Eye (tissue), 1 donor: ENCODE measurements around the gene TAF8.
"Not testable (repeated sequence)": the region's sequence is repeated elsewhere in the genome, so short reads cannot be mapped to it uniquely, and the experiment has no call there.

Experiments
- DNase-seq: peaks from one replicate; pipeline ENCODE4 v3.0.0-alpha.2; 2015

Gene TAF8

GRCh38 chr6:42029062-42029685 lies 21.1 kb upstream of the TAF8 start:
- DNase-seq, result no peak

- DNase-seq, result no peak
Measured at GRCh38 chr6:42029881-42030280, 20.4 kb upstream of the TAF8 start.

GRCh38 chr6:42030585-42031506 lies 19.5 kb upstream of the TAF8 start:
- DNase-seq, result peak; percentile 67

- DNase-seq, result no peak
Measured at GRCh38 chr6:42032366-42032765, 18.0 kb upstream of the TAF8 start.

GRCh38 chr6:42037669-42038068 lies 12.7 kb upstream of the TAF8 start:
- not testable (repeated sequence) for DNase-seq

- DNase-seq, result no peak
Measured at GRCh38 chr6:42038163-42038562, 12.2 kb upstream of the TAF8 start.

- DNase-seq, result no peak
Measured at GRCh38 chr6:42038811-42039408, 11.4 kb upstream of the TAF8 start.

GRCh38 chr6:42040856-42041480 lies 9.4 kb upstream of the TAF8 start:
- no peak for DNase-seq

GRCh38 chr6:42041481-42042053 lies 8.8 kb upstream of the TAF8 start:
- DNase-seq, result no peak

- DNase-seq, result no peak
Measured at GRCh38 chr6:42042108-42042507, 8.2 kb upstream of the TAF8 start.

GRCh38 chr6:42043787-42044475 lies 6.4 kb upstream of the TAF8 start:
- DNase-seq, result peak; percentile 97

- DNase-seq, result peak; percentile 72
Measured at GRCh38 chr6:42045538-42046460, 4.5 kb upstream of the TAF8 start.

- DNase-seq, result peak; percentile 9
Measured at GRCh38 chr6:42046464-42047212, 3.7 kb upstream of the TAF8 start.

GRCh38 chr6:42047213-42047590 lies 3.1 kb upstream of the TAF8 start:
- no peak for DNase-seq

- DNase-seq, result peak; percentile 39
Measured at GRCh38 chr6:42047790-42048405, 2.4 kb upstream of the TAF8 start.

GRCh38 chr6:42049116-42049809 lies 1.1 kb upstream of the TAF8 start:
- DNase-seq, result peak; percentile 22

- DNase-seq, result no peak
Measured at GRCh38 chr6:42049948-42050296, 402 bp upstream of the TAF8 start.

- DNase-seq, result no peak
Measured at GRCh38 chr6:42051268-42051653, 937 bp downstream of the TAF8 start.

- DNase-seq, result no peak
Measured at GRCh38 chr6:42053601-42054000, 3.3 kb downstream of the TAF8 start.

- DNase-seq, result no peak
Measured at GRCh38 chr6:42059743-42060142, 9.4 kb downstream of the TAF8 start.
